Measurements from ENCODE around the gene EFCAB6. TPM values are rescaled to one million over a fixed set of nuclear protein-coding genes. Genes with fewer than 3 reads are reported as not detected.

EFCAB6 gene
- total RNA-seq, 2 experiments from 2014 or later: 0.15 to 0.21 TPM

GRCh38 chr22:43561415-43562178 lies 250.5 kb downstream of the EFCAB6 start:
- H3K36me3 Mint-ChIP-seq (ENCODE audit: low read depth): no peaks in the 10 kb centered on the region
- intact Hi-C loops (cut with micrococcal nuclease): no loop called here
- DNase-seq: no peak
- no peaks in the 10 kb centered on the region for H3K4me1 Mint-ChIP-seq (ENCODE audit: low read depth)
- H3K4me3 Mint-ChIP-seq: no peak overlapping the region
- no peaks in the 10 kb centered on the region for H3K9me3 Mint-ChIP-seq
- CTCF ChIA-PET: no interaction called here
- peaks cover 3% of the 10 kb centered on the region for H3K27me3 Mint-ChIP-seq (ENCODE audit: low read depth)
- no peak overlapping the region for H3K27ac Mint-ChIP-seq

GRCh38 chr22:43560651-43561050 lies 251.5 kb downstream of the EFCAB6 start:
- H3K27me3 Mint-ChIP-seq (ENCODE audit: low read depth): peaks cover 3% of the 10 kb centered on the region
- intact Hi-C loops (cut with micrococcal nuclease): no loop called here
- H3K4me3 Mint-ChIP-seq: no peak overlapping the region
- CTCF ChIA-PET: no interaction called here
- H3K27ac Mint-ChIP-seq: no peak overlapping the region
- DNase-seq: no peak
- no peaks in the 10 kb centered on the region for H3K36me3 Mint-ChIP-seq (ENCODE audit: low read depth)
- H3K4me1 Mint-ChIP-seq (ENCODE audit: low read depth): no peaks in the 10 kb centered on the region
- no peaks in the 10 kb centered on the region for H3K9me3 Mint-ChIP-seq

- no peak overlapping the region for H3K27ac Mint-ChIP-seq
- no peaks in the 10 kb centered on the region for H3K4me1 Mint-ChIP-seq (ENCODE audit: low read depth)
- H3K4me3 Mint-ChIP-seq: no peak overlapping the region
- H3K9me3 Mint-ChIP-seq: no peaks in the 10 kb centered on the region
- intact Hi-C loops (cut with micrococcal nuclease): no loop called here
- no peaks in the 10 kb centered on the region for H3K36me3 Mint-ChIP-seq (ENCODE audit: low read depth)
- CTCF ChIA-PET: no interaction called here
- DNase-seq: no peak
- peaks cover 5% of the 10 kb centered on the region for H3K27me3 Mint-ChIP-seq (ENCODE audit: low read depth)
Measured at GRCh38 chr22:43555561-43556515, 256.3 kb downstream of the EFCAB6 start.

GRCh38 chr22:43554694-43555365 lies 257.3 kb downstream of the EFCAB6 start:
- H3K36me3 Mint-ChIP-seq (ENCODE audit: low read depth): no peaks in the 10 kb centered on the region
- intact Hi-C loops (cut with micrococcal nuclease): no loop called here
- H3K27ac Mint-ChIP-seq: no peak overlapping the region
- H3K4me3 Mint-ChIP-seq: no peak overlapping the region
- CTCF ChIA-PET: no interaction called here
- DNase-seq: no peak
- H3K9me3 Mint-ChIP-seq: no peaks in the 10 kb centered on the region
- H3K27me3 Mint-ChIP-seq (ENCODE audit: low read depth): peaks cover 2% of the 10 kb centered on the region
- H3K4me1 Mint-ChIP-seq (ENCODE audit: low read depth): no peaks in the 10 kb centered on the region

GRCh38 chr22:43554259-43554636 lies 257.9 kb downstream of the EFCAB6 start:
- no peak for DNase-seq
- Mint-ChIP-seq H3K4me1 (ENCODE audit: low read depth) (no peaks in the 10 kb centered on the region), H3K9me3 (no peaks in the 10 kb centered on the region), H3K27me3 (ENCODE audit: low read depth) (peaks cover 2% of the 10 kb centered on the region), H3K27ac (no peak overlapping the region), H3K36me3 (ENCODE audit: low read depth) (no peaks in the 10 kb centered on the region), H3K4me3 (no peak overlapping the region)
- CTCF ChIA-PET: no interaction called here
- intact Hi-C loops (cut with micrococcal nuclease): no loop called here

GRCh38 chr22:43553451-43554258 lies 258.4 kb downstream of the EFCAB6 start:
- H3K36me3 Mint-ChIP-seq (ENCODE audit: low read depth): no peaks in the 10 kb centered on the region
- no peak overlapping the region for H3K4me3 Mint-ChIP-seq
- H3K27me3 Mint-ChIP-seq (ENCODE audit: low read depth): peaks cover 2% of the 10 kb centered on the region
- intact Hi-C loops (cut with micrococcal nuclease): no loop called here
- H3K27ac Mint-ChIP-seq: no peak overlapping the region
- DNase-seq: no peak
- H3K9me3 Mint-ChIP-seq: no peaks in the 10 kb centered on the region
- H3K4me1 Mint-ChIP-seq (ENCODE audit: low read depth): no peaks in the 10 kb centered on the region
- CTCF ChIA-PET: no interaction called here

- Mint-ChIP-seq H3K9me3 (no peaks in the 10 kb centered on the region), H3K4me1 (ENCODE audit: low read depth) (no peaks in the 10 kb centered on the region), H3K36me3 (ENCODE audit: low read depth) (no peaks in the 10 kb centered on the region), H3K4me3 (no peak overlapping the region), H3K27me3 (ENCODE audit: low read depth) (peaks cover 2% of the 10 kb centered on the region), H3K27ac (no peak overlapping the region)
- CTCF ChIA-PET: no interaction called here
- DNase-seq: no peak
- intact Hi-C loops (cut with micrococcal nuclease): no loop called here
Measured at GRCh38 chr22:43550672-43551071, 261.4 kb downstream of the EFCAB6 start.

GRCh38 chr22:43550024-43550620 lies 262.0 kb downstream of the EFCAB6 start:
- intact Hi-C loops (cut with micrococcal nuclease): no loop called here
- no peak overlapping the region for H3K27ac Mint-ChIP-seq
- H3K4me3 Mint-ChIP-seq: no peak overlapping the region
- H3K4me1 Mint-ChIP-seq (ENCODE audit: low read depth): no peaks in the 10 kb centered on the region
- H3K27me3 Mint-ChIP-seq (ENCODE audit: low read depth): peaks cover 2% of the 10 kb centered on the region
- DNase-seq: no peak
- H3K36me3 Mint-ChIP-seq (ENCODE audit: low read depth): no peaks in the 10 kb centered on the region
- CTCF ChIA-PET: no interaction called here
- no peaks in the 10 kb centered on the region for H3K9me3 Mint-ChIP-seq

- CTCF ChIA-PET: no interaction called here
- H3K4me3 Mint-ChIP-seq: no peak overlapping the region
- H3K36me3 Mint-ChIP-seq (ENCODE audit: low read depth): no peaks in the 10 kb centered on the region
- no peaks in the 10 kb centered on the region for H3K4me1 Mint-ChIP-seq (ENCODE audit: low read depth)
- DNase-seq: no peak
- H3K27me3 Mint-ChIP-seq (ENCODE audit: low read depth): no peaks in the 10 kb centered on the region
- no peaks in the 10 kb centered on the region for H3K9me3 Mint-ChIP-seq
- no peak overlapping the region for H3K27ac Mint-ChIP-seq
- intact Hi-C loops (cut with micrococcal nuclease): no loop called here
Measured at GRCh38 chr22:43546186-43546585, 265.9 kb downstream of the EFCAB6 start.

GRCh38 chr22:43544289-43544673 lies 267.8 kb downstream of the EFCAB6 start:
- CTCF ChIA-PET: no interaction called here

GRCh38 chr22:43543522-43544288 lies 268.4 kb downstream of the EFCAB6 start:
- intact Hi-C loops (cut with micrococcal nuclease): no loop called here
- no peak for DNase-seq
- Mint-ChIP-seq H3K27me3 (ENCODE audit: low read depth) (peaks cover 2% of the 10 kb centered on the region), H3K36me3 (ENCODE audit: low read depth) (no peaks in the 10 kb centered on the region), H3K4me1 (ENCODE audit: low read depth) (no peaks in the 10 kb centered on the region), H3K27ac (no peak overlapping the region), H3K4me3 (no peak overlapping the region), H3K9me3 (no peaks in the 10 kb centered on the region)
- CTCF ChIA-PET: no interaction called here

More at GRCh38 chr22:43544289-43544673, 267.8 kb downstream of the EFCAB6 start:
- no peak overlapping the region for H3K4me3 Mint-ChIP-seq
- no peaks in the 10 kb centered on the region for H3K36me3 Mint-ChIP-seq (ENCODE audit: low read depth)
- peaks cover 2% of the 10 kb centered on the region for H3K27me3 Mint-ChIP-seq (ENCODE audit: low read depth)
- H3K9me3 Mint-ChIP-seq: no peaks in the 10 kb centered on the region
- no peaks in the 10 kb centered on the region for H3K4me1 Mint-ChIP-seq (ENCODE audit: low read depth)
- H3K27ac Mint-ChIP-seq: no peak overlapping the region
- intact Hi-C loops (cut with micrococcal nuclease): no loop called here
- DNase-seq: no peak
